GM12878 (cell line): ENCODE data around the gene NOVA2.

Experiments
- EZH2 ChIP-seq: IDR thresholded peaks from 2 replicates; pipeline ENCODE4 v1.6.1; 2012; ENCODE audit warnings: low read depth, mild to moderate bottlenecking, control low read depth, inconsistent platforms, low read length, borderline replicate concordance; ENCODE audit not compliant: control insufficient read depth
- POLR2A ChIP-seq: IDR thresholded peaks from 2 replicates; pipeline ENCODE4 v1.6.1; 2011; ENCODE audit warnings: low read depth, mild to moderate bottlenecking, low read length
- POLR2AphosphoS5 ChIP-seq: IDR thresholded peaks from 2 replicates; pipeline ENCODE4 v1.6.1; 2011; ENCODE audit warnings: mild to moderate bottlenecking, low read length, inconsistent platforms

- TF ChIP-seq POLR2AphosphoS5 (no peak), POLR2A (no peak), EZH2 (no peak)
These were observed 7.7 kb upstream of the NOVA2 start for GRCh38 chr19:45981350-45981749.
